HG03442 (cell line): ENCODE data around the gene ARHGEF26.

ENCODE experiments used
- ATAC-seq: cut with Tn5 transposase; IDR thresholded peaks from one replicate; pipeline ENCODE4 v1.9.1; 2021; ENCODE audit warnings: mild to moderate bottlenecking, moderate library complexity; ENCODE audit not compliant: unreplicated experiment

Gene ARHGEF26

GRCh38 chr3:154148541-154148940 is 27.4 kb downstream of the ARHGEF26 start:
- ATAC-seq, result no peak

GRCh38 chr3:154149286-154149685 is 28.1 kb downstream of the ARHGEF26 start:
- ATAC-seq, result no peak

GRCh38 chr3:154151969-154152368 is 30.8 kb downstream of the ARHGEF26 start:
- ATAC-seq, result no peak

GRCh38 chr3:154152741-154153140 is 31.6 kb downstream of the ARHGEF26 start:
- no peak for ATAC-seq

GRCh38 chr3:154156530-154156929 is 35.3 kb downstream of the ARHGEF26 start:
- ATAC-seq, result no peak

GRCh38 chr3:154161806-154162205 is 40.6 kb downstream of the ARHGEF26 start:
- ATAC-seq, result no peak

- ATAC-seq, result no peak
Measured at GRCh38 chr3:154164387-154164786, 43.2 kb downstream of the ARHGEF26 start.

- no peak for ATAC-seq
Measured at GRCh38 chr3:154168998-154169795, 48.0 kb downstream of the ARHGEF26 start.

- ATAC-seq, result no peak
Measured at GRCh38 chr3:154169796-154170110, 48.6 kb downstream of the ARHGEF26 start.

GRCh38 chr3:154170300-154170699 is 49.1 kb downstream of the ARHGEF26 start:
- no peak for ATAC-seq

- no peak for ATAC-seq
Measured at GRCh38 chr3:154175041-154175440, 53.9 kb downstream of the ARHGEF26 start.

GRCh38 chr3:154176036-154176435 is 54.8 kb downstream of the ARHGEF26 start:
- no peak for ATAC-seq

- ATAC-seq, result no peak
Measured at GRCh38 chr3:154177406-154177805, 56.2 kb downstream of the ARHGEF26 start.

- no peak for ATAC-seq
Measured at GRCh38 chr3:154178172-154178571, 57.0 kb downstream of the ARHGEF26 start.

- ATAC-seq, result no peak
Measured at GRCh38 chr3:154180836-154181691, 59.9 kb downstream of the ARHGEF26 start.

GRCh38 chr3:154182322-154182922 is 61.2 kb downstream of the ARHGEF26 start:
- no peak for ATAC-seq

- ATAC-seq, result no peak
Measured at GRCh38 chr3:154182975-154183374, 61.8 kb downstream of the ARHGEF26 start.

- ATAC-seq, result no peak
Measured at GRCh38 chr3:154184582-154184981, 63.4 kb downstream of the ARHGEF26 start.

- ATAC-seq, result no peak
Measured at GRCh38 chr3:154188437-154188836, 67.2 kb downstream of the ARHGEF26 start.

- ATAC-seq, result no peak
Measured at GRCh38 chr3:154188846-154189245, 67.7 kb downstream of the ARHGEF26 start.

- no peak for ATAC-seq
Measured at GRCh38 chr3:154191520-154191919, 70.3 kb downstream of the ARHGEF26 start.

GRCh38 chr3:154192225-154192624 is 71.0 kb downstream of the ARHGEF26 start:
- no peak for ATAC-seq
